BLaER1 (cell line): ENCODE data around the gene SPACA4.
A peak's percentile ranks its signal among the peaks of the same experiment; 100 is the strongest.

Experiments used
- H3K27ac ChIP-seq: shearing (Covaris generic); formaldehyde crosslinking; 2 replicates; pipeline ENCODE4 v1.8.1; 2022
- H3K27me3 ChIP-seq: shearing (Covaris generic); formaldehyde crosslinking; 2 replicates; pipeline ENCODE4 v1.8.1; 2022
- H3K36me3 ChIP-seq: shearing (Covaris generic); formaldehyde crosslinking; 2 replicates; pipeline ENCODE4 v1.8.1; 2022
- H3K4me1 ChIP-seq: shearing (Covaris generic); formaldehyde crosslinking; 2 replicates; pipeline ENCODE4 v1.8.1; 2022
- H3K4me2 ChIP-seq: shearing (Covaris generic); formaldehyde crosslinking; 2 replicates; pipeline ENCODE4 v1.8.1; 2022
- H3K4me3 ChIP-seq: shearing (Covaris generic); formaldehyde crosslinking; 2 replicates; pipeline ENCODE4 v1.8.1; 2022
- H3K9ac ChIP-seq: shearing (Covaris generic); formaldehyde crosslinking; 2 replicates; pipeline ENCODE4 v1.8.1; 2022
- H3K9me3 ChIP-seq: shearing (Covaris generic); formaldehyde crosslinking; 2 replicates; pipeline ENCODE4 v1.8.1; 2022
- H4K20me1 ChIP-seq: shearing (Covaris generic); formaldehyde crosslinking; 2 replicates; pipeline ENCODE4 v1.8.1; 2022
- Cebpa-rat ChIP-seq: shearing (Covaris generic); IDR thresholded peaks from 2 replicates; pipeline ENCODE4 v1.8.1; 2022

Gene SPACA4, protein sequence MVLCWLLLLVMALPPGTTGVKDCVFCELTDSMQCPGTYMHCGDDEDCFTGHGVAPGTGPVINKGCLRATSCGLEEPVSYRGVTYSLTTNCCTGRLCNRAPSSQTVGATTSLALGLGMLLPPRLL

GRCh38 chr19:48606463-48607358, at the start of gene SPACA4:
SPACA4 (plus strand) TSS chr19:48606742; CDS start chr19:48606979, 237 bp downstream.
- no peak for TF ChIP-seq Cebpa-rat
- Histone ChIP-seq H3K9ac (0 out of 2 replicates have a peak within 1 kb of the TSS, but pooled peaks have one; percentile 34), H3K27me3 (no peaks in the 10 kb centered on the region), H3K4me3 (no peak within 1 kb of the TSS), H3K36me3 (peaks cover 7% of the 10 kb centered on the region; the same call in 1 of the 2 replicates), H3K9me3 (no peaks in the 10 kb centered on the region), H3K4me1 (peaks cover 12% of the 10 kb centered on the region), H3K4me2 (no peak within 1 kb of the TSS), H4K20me1 (no peaks in the 10 kb centered on the region), H3K27ac (no peak within 1 kb of the TSS)

- Histone ChIP-seq H4K20me1 (no peaks in the 10 kb centered on the region), H3K27me3 (no peaks in the 10 kb centered on the region), H3K36me3 (no peaks in the 10 kb centered on the region), H3K4me3 (no peak overlapping the region), H3K27ac (no peak overlapping the region), H3K9me3 (no peaks in the 10 kb centered on the region), H3K9ac (no peak overlapping the region), H3K4me1 (peaks cover 12% of the 10 kb centered on the region), H3K4me2 (no peak overlapping the region)
- no peak for TF ChIP-seq Cebpa-rat
Measured at GRCh38 chr19:48556825-48557224, 49.7 kb upstream of the SPACA4 start.

- Histone ChIP-seq H3K9ac (no peak overlapping the region), H3K4me2 (peak overlapping the region; percentile 53), H3K36me3 (no peaks in the 10 kb centered on the region), H3K4me1 (peaks cover 13% of the 10 kb centered on the region), H3K27me3 (no peaks in the 10 kb centered on the region), H3K9me3 (no peaks in the 10 kb centered on the region), H4K20me1 (no peaks in the 10 kb centered on the region), H3K4me3 (no peak overlapping the region), H3K27ac (no peak overlapping the region)
- no peak for TF ChIP-seq Cebpa-rat
Measured at GRCh38 chr19:48558018-48558684, 48.4 kb upstream of the SPACA4 start.

- Histone ChIP-seq H3K9me3 (no peaks in the 10 kb centered on the region), H3K27me3 (no peaks in the 10 kb centered on the region), H4K20me1 (no peaks in the 10 kb centered on the region), H3K9ac (no peak overlapping the region), H3K4me2 (no peak overlapping the region), H3K4me3 (no peak overlapping the region), H3K36me3 (no peaks in the 10 kb centered on the region), H3K4me1 (peaks cover 31% of the 10 kb centered on the region), H3K27ac (no peak overlapping the region)
- no peak for TF ChIP-seq Cebpa-rat
Measured at GRCh38 chr19:48560095-48560530, 46.4 kb upstream of the SPACA4 start.

DNA sequence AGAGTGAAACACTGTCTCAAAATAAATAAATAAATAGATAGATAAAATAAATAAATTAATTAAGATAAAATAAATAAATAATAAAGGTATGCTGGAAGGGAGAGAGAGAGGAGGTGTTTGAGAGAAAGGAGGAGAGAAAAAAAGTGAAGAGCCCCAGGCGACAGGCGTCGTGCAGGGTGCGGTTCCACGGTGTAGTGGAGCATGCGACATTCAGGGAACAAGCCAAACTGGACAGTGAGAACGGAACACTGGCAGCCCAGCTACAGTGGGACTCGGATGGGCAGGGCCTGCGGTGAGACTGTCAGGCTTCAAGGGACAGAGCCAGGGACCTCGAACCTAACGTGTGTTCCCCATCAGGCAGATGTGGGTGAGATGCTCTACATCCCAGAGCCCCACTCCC, 45.1 kb upstream of the SPACA4 start:
- no peaks in the 10 kb centered on the region for H3K36me3 ChIP-seq
- H3K9ac ChIP-seq, result no peak overlapping the region
- H3K4me2 ChIP-seq, result no peak overlapping the region
- H4K20me1 ChIP-seq, result no peaks in the 10 kb centered on the region
- no peaks in the 10 kb centered on the region for H3K27me3 ChIP-seq
- TF ChIP-seq Cebpa-rat, result no peak
- H3K9me3 ChIP-seq, result no peaks in the 10 kb centered on the region
- no peak overlapping the region for H3K27ac ChIP-seq
- H3K4me3 ChIP-seq, result no peak overlapping the region
- peaks cover 31% of the 10 kb centered on the region for H3K4me1 ChIP-seq

DNA sequence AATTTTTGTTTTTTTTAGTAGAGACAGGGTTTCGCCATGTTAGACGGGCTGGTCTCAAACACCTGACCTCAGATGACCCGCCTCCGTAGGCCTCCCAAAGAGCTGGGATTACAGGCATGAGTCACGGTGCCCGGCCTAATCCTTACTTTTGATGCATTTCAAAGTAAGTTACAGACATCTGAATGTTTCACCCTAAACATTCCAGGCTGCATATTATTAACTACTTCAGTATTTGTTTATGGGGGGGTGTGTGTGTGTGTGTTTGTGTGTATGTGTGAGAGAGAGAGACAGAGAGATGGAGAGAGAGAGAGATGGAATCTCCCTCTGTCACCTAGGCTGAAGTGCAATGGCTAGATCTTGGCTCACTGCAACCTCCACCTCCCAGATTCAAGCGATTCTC, 41.5 kb upstream of the SPACA4 start:
- no peak for TF ChIP-seq Cebpa-rat
- no peaks in the 10 kb centered on the region for H3K36me3 ChIP-seq
- H3K9me3 ChIP-seq, result no peaks in the 10 kb centered on the region
- H3K27ac ChIP-seq, result no peak overlapping the region
- H3K4me1 ChIP-seq, result peaks cover 32% of the 10 kb centered on the region
- H3K4me3 ChIP-seq, result no peak overlapping the region
- no peak overlapping the region for H3K9ac ChIP-seq
- no peaks in the 10 kb centered on the region for H4K20me1 ChIP-seq
- H3K27me3 ChIP-seq, result no peaks in the 10 kb centered on the region
- H3K4me2 ChIP-seq, result no peak overlapping the region

- H3K4me1 ChIP-seq, result peaks cover 35% of the 10 kb centered on the region
- no peaks in the 10 kb centered on the region for H3K9me3 ChIP-seq
- H4K20me1 ChIP-seq, result no peaks in the 10 kb centered on the region
- H3K36me3 ChIP-seq, result no peaks in the 10 kb centered on the region
- H3K4me3 ChIP-seq, result no peak overlapping the region
- no peak overlapping the region for H3K9ac ChIP-seq
- no peaks in the 10 kb centered on the region for H3K27me3 ChIP-seq
- peak overlapping the region; percentile 24; the same call in 1 of the 2 replicates for H3K4me2 ChIP-seq
- TF ChIP-seq Cebpa-rat, result no peak
- no peak overlapping the region for H3K27ac ChIP-seq
Measured at GRCh38 chr19:48568345-48568886, 38.1 kb upstream of the SPACA4 start.

GRCh38 chr19:48569814-48570213, 36.7 kb upstream of the SPACA4 start:
- H3K36me3 ChIP-seq, result no peaks in the 10 kb centered on the region
- H3K4me1 ChIP-seq, result peaks cover 30% of the 10 kb centered on the region
- H3K4me3 ChIP-seq, result no peak overlapping the region
- no peak overlapping the region for H3K27ac ChIP-seq
- no peak overlapping the region for H3K9ac ChIP-seq
- no peaks in the 10 kb centered on the region for H4K20me1 ChIP-seq
- H3K9me3 ChIP-seq, result no peaks in the 10 kb centered on the region
- no peak for TF ChIP-seq Cebpa-rat
- H3K4me2 ChIP-seq, result no peak overlapping the region
- H3K27me3 ChIP-seq, result no peaks in the 10 kb centered on the region

GRCh38 chr19:48571378-48572162, 35.0 kb upstream of the SPACA4 start:
- Histone ChIP-seq H3K4me2 (no peak overlapping the region), H3K27me3 (no peaks in the 10 kb centered on the region)

More at GRCh38 chr19:48571378-48572162, 35.0 kb upstream of the SPACA4 start:
- no peaks in the 10 kb centered on the region for H3K9me3 ChIP-seq
- H4K20me1 ChIP-seq, result no peaks in the 10 kb centered on the region
- H3K27ac ChIP-seq, result no peak overlapping the region
- no peaks in the 10 kb centered on the region for H3K36me3 ChIP-seq
- TF ChIP-seq Cebpa-rat, result no peak
- H3K9ac ChIP-seq, result no peak overlapping the region
- peaks cover 27% of the 10 kb centered on the region for H3K4me1 ChIP-seq
- H3K4me3 ChIP-seq, result no peak overlapping the region
